Activated T-cell treated with anti-CD3 and anti-CD28 coated beads, Interleukin-2, amount 50 U/mL, for 24 hours (primary cell): ENCODE data around the gene NOS3.
A peak's percentile ranks its signal among the peaks of the same experiment; 100 is the strongest.
"Not testable (repeated sequence)": the region's sequence is repeated elsewhere in the genome, so short reads cannot be mapped to it uniquely, and the experiment has no call there.

Experiments used
- DNase-seq: peaks from one replicate; pipeline ENCODE4 v3.0.0-alpha.2; 2020
- H3K27ac Mint-ChIP-seq: 2 replicates; pipeline ENCODE4 v1.8.0; 2020; ENCODE audit warnings: mild to moderate bottlenecking, mixed read lengths
- H3K27me3 Mint-ChIP-seq: 2 replicates; pipeline ENCODE4 v1.8.0; 2020; ENCODE audit warnings: mixed read lengths
- H3K36me3 Mint-ChIP-seq: 2 replicates; pipeline ENCODE4 v1.8.0; 2020; ENCODE audit warnings: low read depth, mixed read lengths
- H3K4me1 Mint-ChIP-seq: 2 replicates; pipeline ENCODE4 v1.8.0; 2020; ENCODE audit warnings: low read depth, mixed read lengths
- H3K4me3 Mint-ChIP-seq: 2 replicates; pipeline ENCODE4 v1.8.0; 2020; ENCODE audit warnings: mild to moderate bottlenecking, moderate library complexity, mixed read lengths
- H3K9me3 Mint-ChIP-seq: 2 replicates; pipeline ENCODE4 v1.8.0; 2020; ENCODE audit warnings: mixed read lengths

Gene NOS3

GRCh38 chr7:151007469-151007898, 16.7 kb downstream of the NOS3 start:
- Mint-ChIP-seq H3K4me3 (no peak overlapping the region), H3K27ac (peak overlapping the region; percentile 69), H3K27me3 (no peaks in the 10 kb centered on the region), H3K36me3 (peaks cover 2% of the 10 kb centered on the region), H3K9me3 (no peaks in the 10 kb centered on the region), H3K4me1 (peaks cover 46% of the 10 kb centered on the region)
- no peak for DNase-seq

GRCh38 chr7:151008143-151008510, 17.3 kb downstream of the NOS3 start:
- DNase-seq, result no peak
- H3K27ac Mint-ChIP-seq, result peak overlapping the region; percentile 88
- no peaks in the 10 kb centered on the region for H3K27me3 Mint-ChIP-seq
- H3K9me3 Mint-ChIP-seq, result no peaks in the 10 kb centered on the region
- peaks cover 5% of the 10 kb centered on the region for H3K36me3 Mint-ChIP-seq
- H3K4me3 Mint-ChIP-seq, result peak overlapping the region; percentile 82
- peaks cover 53% of the 10 kb centered on the region for H3K4me1 Mint-ChIP-seq

GRCh38 chr7:151008511-151009323, 17.9 kb downstream of the NOS3 start:
- H3K9me3 Mint-ChIP-seq, result no peaks in the 10 kb centered on the region
- H3K27ac Mint-ChIP-seq, result peak overlapping the region; percentile 88
- H3K36me3 Mint-ChIP-seq, result peaks cover 5% of the 10 kb centered on the region
- no peaks in the 10 kb centered on the region for H3K27me3 Mint-ChIP-seq
- peak overlapping the region; percentile 82 for H3K4me3 Mint-ChIP-seq
- peak; percentile 91 for DNase-seq
- peaks cover 56% of the 10 kb centered on the region for H3K4me1 Mint-ChIP-seq

GRCh38 chr7:151009327-151010036, 18.7 kb downstream of the NOS3 start:
- no peaks in the 10 kb centered on the region for H3K27me3 Mint-ChIP-seq
- no peaks in the 10 kb centered on the region for H3K9me3 Mint-ChIP-seq
- DNase-seq, result no peak
- H3K36me3 Mint-ChIP-seq, result peaks cover 10% of the 10 kb centered on the region
- H3K27ac Mint-ChIP-seq, result no peak overlapping the region
- peak overlapping the region; percentile 82 for H3K4me3 Mint-ChIP-seq
- H3K4me1 Mint-ChIP-seq, result peaks cover 64% of the 10 kb centered on the region

- H3K4me1 Mint-ChIP-seq, result peaks cover 69% of the 10 kb centered on the region
- H3K9me3 Mint-ChIP-seq, result no peaks in the 10 kb centered on the region
- H3K4me3 Mint-ChIP-seq, result peak overlapping the region; percentile 70
- H3K27me3 Mint-ChIP-seq, result no peaks in the 10 kb centered on the region
- H3K36me3 Mint-ChIP-seq, result peaks cover 11% of the 10 kb centered on the region
- peak overlapping the region; percentile 84 for H3K27ac Mint-ChIP-seq
- DNase-seq, result no peak
These were observed 19.2 kb downstream of the NOS3 start for GRCh38 chr7:151010037-151010306.

- H3K27me3 Mint-ChIP-seq, result no peaks in the 10 kb centered on the region
- DNase-seq, result peak; percentile 62
- peaks cover 11% of the 10 kb centered on the region for H3K36me3 Mint-ChIP-seq
- peaks cover 74% of the 10 kb centered on the region for H3K4me1 Mint-ChIP-seq
- H3K4me3 Mint-ChIP-seq, result peak overlapping the region; percentile 70
- peak overlapping the region; percentile 84 for H3K27ac Mint-ChIP-seq
- no peaks in the 10 kb centered on the region for H3K9me3 Mint-ChIP-seq
These were observed 19.7 kb downstream of the NOS3 start for GRCh38 chr7:151010307-151011096.

- H3K4me3 Mint-ChIP-seq, result peak overlapping the region; percentile 70
- peaks cover 76% of the 10 kb centered on the region for H3K4me1 Mint-ChIP-seq
- no peaks in the 10 kb centered on the region for H3K27me3 Mint-ChIP-seq
- peak overlapping the region; percentile 84 for H3K27ac Mint-ChIP-seq
- peaks cover 11% of the 10 kb centered on the region for H3K36me3 Mint-ChIP-seq
- DNase-seq, result no peak
- no peaks in the 10 kb centered on the region for H3K9me3 Mint-ChIP-seq
These were observed 20.2 kb downstream of the NOS3 start for GRCh38 chr7:151011097-151011409.

- not testable (repeated sequence) for H3K27me3 Mint-ChIP-seq
- Mint-ChIP-seq H3K4me1 (peaks cover 82% of the 10 kb centered on the region), H3K4me3 (peak overlapping the region; percentile 31)
These were observed 20.8 kb downstream of the NOS3 start for GRCh38 chr7:151011616-151012015.

GRCh38 chr7:151012031-151012692, 21.3 kb downstream of the NOS3 start:
- Mint-ChIP-seq H3K27me3 (no peaks in the 10 kb centered on the region), H3K9me3 (no peaks in the 10 kb centered on the region), H3K36me3 (peaks cover 11% of the 10 kb centered on the region), H3K4me1 (peaks cover 81% of the 10 kb centered on the region), H3K4me3 (peak overlapping the region; percentile 32), H3K27ac (peak overlapping the region; percentile 62)
- no peak for DNase-seq

More at GRCh38 chr7:151011616-151012015, 20.8 kb downstream of the NOS3 start:
- Mint-ChIP-seq H3K27ac (peak overlapping the region; percentile 18), H3K36me3 (peaks cover 11% of the 10 kb centered on the region)
- H3K9me3 Mint-ChIP-seq, DNase-seq: not testable (repeated sequence)

GRCh38 chr7:151012911-151013347, 22.1 kb downstream of the NOS3 start:
- Mint-ChIP-seq H3K4me3 (no peak overlapping the region), H3K27me3 (no peaks in the 10 kb centered on the region), H3K36me3 (peaks cover 11% of the 10 kb centered on the region), H3K27ac (peak overlapping the region; percentile 62), H3K4me1 (peaks cover 81% of the 10 kb centered on the region), H3K9me3 (no peaks in the 10 kb centered on the region)
- no peak for DNase-seq

GRCh38 chr7:151013356-151013732, 22.5 kb downstream of the NOS3 start:
- Mint-ChIP-seq H3K27me3 (peaks cover 2% of the 10 kb centered on the region), H3K4me3 (no peak overlapping the region), H3K27ac (no peak overlapping the region), H3K4me1 (peaks cover 81% of the 10 kb centered on the region), H3K36me3 (peaks cover 11% of the 10 kb centered on the region), H3K9me3 (no peaks in the 10 kb centered on the region)
- DNase-seq, result no peak

GRCh38 chr7:151013733-151014497, 23.1 kb downstream of the NOS3 start:
- Mint-ChIP-seq H3K4me3 (peak overlapping the region; percentile 74), H3K27me3 (peaks cover 4% of the 10 kb centered on the region), H3K9me3 (no peaks in the 10 kb centered on the region), H3K27ac (peak overlapping the region; percentile 91), H3K36me3 (peaks cover 9% of the 10 kb centered on the region), H3K4me1 (peaks cover 80% of the 10 kb centered on the region)
- peak; percentile 84 for DNase-seq

GRCh38 chr7:151014950-151015349, 24.1 kb downstream of the NOS3 start:
- Mint-ChIP-seq H3K9me3 (no peaks in the 10 kb centered on the region), H3K27me3 (peaks cover 10% of the 10 kb centered on the region), H3K4me3 (peak overlapping the region; percentile 74), H3K36me3 (peaks cover 9% of the 10 kb centered on the region), H3K4me1 (peaks cover 82% of the 10 kb centered on the region), H3K27ac (peak overlapping the region; percentile 91)
- DNase-seq, result no peak

- no peak overlapping the region for H3K27ac Mint-ChIP-seq
- H3K4me3 Mint-ChIP-seq, result no peak overlapping the region
- H3K9me3 Mint-ChIP-seq, result no peaks in the 10 kb centered on the region
- peaks cover 17% of the 10 kb centered on the region for H3K27me3 Mint-ChIP-seq
- peaks cover 72% of the 10 kb centered on the region for H3K4me1 Mint-ChIP-seq
- no peak for DNase-seq
- H3K36me3 Mint-ChIP-seq, result peaks cover 9% of the 10 kb centered on the region
These were observed 25.1 kb downstream of the NOS3 start for GRCh38 chr7:151015967-151016366.
